HG03571 (cell line): ENCODE data around the gene SMIM35.

Experiments used
- ATAC-seq: cut with Tn5 transposase; IDR thresholded peaks from one replicate; pipeline ENCODE4 v1.9.1; 2021; ENCODE audit not compliant: unreplicated experiment

The SMIM35 gene

GRCh38 chr11:118059246-118059940 is 27.4 kb downstream of the SMIM35 start:
- no peak for ATAC-seq

GRCh38 chr11:118058311-118059245 is 28.2 kb downstream of the SMIM35 start:
- no peak for ATAC-seq

DNA sequence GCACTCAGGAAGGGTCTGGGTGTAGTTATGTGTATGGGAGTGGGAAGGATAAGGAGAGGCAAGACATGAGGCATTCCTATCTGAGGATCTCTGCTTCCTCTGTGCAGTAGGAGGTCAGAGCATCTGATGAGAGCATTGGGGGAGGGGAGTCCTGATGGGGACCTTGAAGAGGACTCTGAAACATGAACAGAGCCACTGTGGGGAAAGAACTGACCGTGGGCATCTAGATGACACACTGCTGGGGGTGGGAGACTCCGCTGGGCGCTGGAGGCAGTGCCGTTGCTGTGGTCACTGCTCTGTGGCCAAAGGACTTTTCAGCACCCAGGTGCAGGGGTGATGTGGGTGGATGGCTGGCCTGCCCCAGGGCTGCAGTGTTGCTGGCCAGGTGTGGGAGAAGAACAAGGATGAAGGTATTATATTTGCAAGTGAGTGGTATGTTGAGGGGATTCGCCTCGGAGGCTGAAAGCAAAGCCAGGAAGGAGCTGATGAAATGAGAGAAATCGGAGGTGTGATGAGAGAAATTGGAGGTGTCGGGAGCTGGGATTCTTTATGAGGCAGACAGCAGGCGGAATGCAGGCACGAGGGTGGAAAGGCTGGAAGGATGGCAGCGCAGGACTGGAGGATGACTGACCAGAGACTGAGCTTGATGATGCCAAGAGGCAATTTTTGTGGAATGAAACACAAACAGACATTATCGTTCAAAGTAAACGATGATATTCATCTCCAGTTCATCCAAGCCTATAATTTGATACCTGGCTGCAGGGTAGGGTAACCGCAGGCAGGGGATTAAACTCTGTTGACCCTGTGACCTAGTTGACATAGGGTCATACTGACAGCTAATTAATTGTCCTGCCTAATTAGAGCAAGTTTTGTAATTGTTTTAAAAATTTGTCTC is 29.3 kb downstream of the SMIM35 start:
- ATAC-seq: no peak

DNA sequence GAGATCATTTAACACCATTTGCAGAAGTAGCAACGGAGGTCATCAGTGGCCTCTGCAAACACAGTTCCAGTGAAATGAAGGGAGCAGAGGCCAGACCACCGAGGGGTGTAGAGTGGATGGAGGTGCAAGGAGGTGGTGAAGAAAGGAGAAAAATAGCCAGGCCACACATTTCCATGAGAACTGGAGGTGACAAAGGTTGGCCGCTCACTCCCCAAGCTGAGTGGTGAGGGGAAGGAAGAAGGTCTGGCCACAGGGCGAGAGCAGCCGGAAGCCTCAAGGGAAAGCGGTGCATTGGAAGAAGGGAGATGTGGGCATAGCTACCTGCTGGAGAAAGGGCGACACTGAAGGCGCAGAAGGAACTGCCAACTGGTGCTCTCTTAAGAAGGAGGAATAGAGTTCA is 30.0 kb downstream of the SMIM35 start:
- no peak for ATAC-seq

DNA sequence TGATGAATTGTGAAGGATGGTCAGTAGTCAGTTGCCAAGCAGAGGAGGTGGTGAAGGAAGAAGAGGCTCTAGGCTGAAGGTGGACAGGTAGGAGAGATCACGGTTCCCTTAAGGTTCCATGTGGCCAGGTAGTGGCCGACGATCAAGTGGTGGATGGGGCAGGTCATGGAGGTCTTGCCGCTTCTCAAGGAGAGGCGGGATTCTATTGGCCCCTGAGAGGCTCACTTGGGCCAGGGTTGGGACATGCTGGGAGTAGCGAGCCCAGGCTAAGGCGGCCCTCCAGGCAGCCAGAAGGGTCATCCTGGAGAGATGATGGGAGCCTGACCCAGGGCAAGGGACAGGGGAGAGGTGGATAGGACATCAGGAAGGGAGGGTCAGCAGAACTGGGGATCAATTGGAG is 30.8 kb downstream of the SMIM35 start:
- no peak for ATAC-seq

DNA sequence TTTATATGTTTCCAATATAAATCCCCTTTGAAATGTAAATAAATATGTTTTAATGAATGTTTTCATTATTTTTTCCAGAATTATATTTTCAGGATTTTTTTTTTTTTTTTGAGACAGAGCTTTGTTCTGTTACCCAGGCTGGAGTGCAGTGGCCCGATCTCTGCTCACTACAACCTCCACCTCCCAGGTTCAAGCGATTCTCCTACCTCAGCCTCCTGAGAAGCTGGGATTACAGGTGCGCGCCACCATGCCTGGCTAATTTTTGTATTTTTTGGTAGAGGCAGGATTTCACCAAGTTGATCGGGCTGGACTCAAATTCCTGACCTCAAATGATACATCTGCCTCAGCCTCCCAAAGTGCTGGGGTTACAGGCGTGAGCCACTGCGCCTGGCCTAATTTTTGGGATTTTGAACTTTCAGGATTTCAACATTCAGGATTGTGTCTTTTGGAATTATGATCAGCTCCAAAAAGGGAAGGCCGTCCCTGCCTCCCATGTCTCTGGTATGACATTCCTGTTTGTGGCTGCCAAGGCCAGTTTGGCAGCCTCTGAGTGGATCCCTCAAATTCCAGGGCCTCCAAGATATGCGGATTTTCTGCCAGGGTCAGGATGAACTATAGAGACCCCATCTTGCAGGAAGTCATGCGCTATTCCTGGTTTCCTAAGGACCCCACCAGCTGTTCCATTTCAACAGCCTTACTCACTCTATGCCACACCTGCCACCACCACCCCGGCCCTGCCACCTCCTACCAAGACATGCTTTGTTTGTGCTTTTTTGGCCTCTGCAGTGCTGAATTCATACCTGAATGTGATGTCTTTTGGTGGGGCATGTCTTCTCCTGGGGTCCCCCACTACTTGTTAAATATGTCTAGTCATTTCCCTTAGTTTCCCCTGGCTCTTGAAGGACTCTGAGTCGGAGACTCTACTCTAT is 31.8 kb downstream of the SMIM35 start:
- ATAC-seq: no peak

DNA sequence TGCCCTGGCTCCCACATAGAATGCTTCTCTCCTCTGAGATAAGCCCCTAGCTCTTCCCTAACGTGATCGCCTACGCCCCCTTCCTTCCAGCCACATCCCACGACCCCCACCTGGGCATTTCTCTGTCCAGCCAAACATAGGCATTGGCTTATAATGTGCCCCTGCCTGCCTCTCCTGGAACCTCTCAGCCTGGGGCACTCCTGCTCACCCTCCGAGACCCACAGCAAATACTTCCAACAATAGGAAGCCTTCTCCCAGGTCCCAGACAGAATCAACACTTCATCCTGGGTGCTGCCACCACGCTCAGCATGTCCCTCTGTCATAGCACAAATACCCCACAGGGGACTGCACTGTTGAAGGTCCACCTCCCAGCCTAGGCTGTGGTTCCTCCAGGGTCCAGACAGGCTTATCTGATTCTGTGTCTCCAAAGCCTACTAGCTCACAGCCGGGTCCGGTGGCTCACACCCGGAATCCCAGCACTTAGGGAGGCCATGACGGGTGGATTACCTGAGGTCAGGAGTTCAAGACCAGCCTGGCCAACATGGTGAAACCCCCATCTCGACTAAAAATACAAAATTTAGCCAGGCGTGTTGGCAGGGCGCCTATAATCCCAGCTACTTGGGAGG is 34.1 kb downstream of the SMIM35 start:
- no peak for ATAC-seq

- ATAC-seq: no peak
Observed at GRCh38 chr11:118051611-118052461, 34.9 kb downstream of the SMIM35 start.

DNA sequence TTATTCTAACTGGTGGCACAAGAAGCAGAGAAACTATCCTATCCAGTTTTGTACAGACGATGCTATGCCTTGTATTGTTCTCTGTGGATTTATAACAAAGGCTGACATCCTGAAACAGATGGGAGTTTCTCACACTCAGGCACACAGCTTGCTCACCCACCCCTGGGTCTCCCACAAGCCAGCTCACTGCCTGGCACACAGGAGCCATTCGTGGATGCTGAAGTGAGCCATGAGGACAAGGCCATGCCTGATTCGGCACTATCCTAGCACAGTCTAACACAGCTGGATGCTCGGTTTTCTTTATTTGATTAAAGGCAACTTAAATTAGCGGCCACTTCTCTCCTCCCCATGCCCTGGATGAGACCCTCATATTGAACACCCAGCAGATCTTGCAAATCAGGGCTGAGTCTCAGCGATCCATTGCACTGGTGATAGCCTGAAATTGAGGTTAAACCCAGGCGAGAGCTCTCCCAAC is 35.6 kb downstream of the SMIM35 start:
- ATAC-seq: no peak

DNA sequence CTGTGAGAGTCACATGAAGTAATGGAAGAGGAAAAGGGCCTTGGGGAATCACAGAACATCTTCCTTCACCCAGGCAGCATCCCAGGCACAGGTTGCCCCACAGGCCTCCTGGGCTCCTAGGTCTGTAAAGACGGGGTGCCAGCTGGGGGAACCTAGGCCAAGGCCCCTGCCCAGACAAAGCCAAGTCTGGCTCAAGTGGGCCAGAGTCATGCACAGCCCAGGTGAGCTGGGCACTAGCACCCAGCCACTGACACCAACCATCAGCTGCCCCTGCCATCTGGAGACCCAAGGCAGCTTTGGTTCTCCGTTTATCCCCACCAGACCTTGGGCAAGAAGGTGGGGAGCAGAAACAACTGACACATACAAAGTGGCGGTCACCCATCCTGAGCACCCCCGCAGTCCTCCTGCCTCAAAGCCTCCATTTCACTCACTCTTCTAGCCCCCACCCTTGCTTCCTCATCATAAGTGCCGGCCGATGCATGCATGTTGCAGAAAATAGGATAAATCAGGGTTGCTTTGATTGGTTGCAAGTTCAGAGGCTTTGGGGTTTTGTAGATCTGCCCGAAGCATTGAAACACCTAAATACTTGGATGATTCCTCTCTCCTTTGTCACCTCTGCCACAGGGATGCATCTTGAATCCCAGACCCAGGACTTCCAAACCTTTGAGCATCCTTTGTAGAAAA is 36.4 kb downstream of the SMIM35 start:
- ATAC-seq: no peak

DNA sequence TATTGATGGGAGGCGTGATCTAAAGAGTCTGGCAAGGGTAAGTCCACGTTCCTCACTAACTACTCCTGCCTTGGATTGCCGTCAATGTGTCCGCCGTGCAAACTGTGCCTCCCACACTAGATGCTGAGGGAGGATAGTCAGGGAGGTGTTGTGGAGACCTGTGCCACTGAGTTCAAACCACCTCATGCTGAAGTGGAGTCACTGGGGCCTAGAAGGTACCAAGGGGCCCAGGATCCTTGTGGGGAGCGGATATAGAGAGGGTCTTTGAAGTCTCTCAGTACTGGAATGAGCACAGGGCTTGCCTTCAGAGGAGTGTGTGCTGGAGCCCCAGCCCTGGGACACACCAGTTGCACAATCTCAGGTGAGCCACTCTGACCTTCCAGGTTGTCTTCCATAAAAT is 37.0 kb downstream of the SMIM35 start:
- no peak for ATAC-seq

- no peak for ATAC-seq
Observed at GRCh38 chr11:118048472-118049370, 38.0 kb downstream of the SMIM35 start.

DNA sequence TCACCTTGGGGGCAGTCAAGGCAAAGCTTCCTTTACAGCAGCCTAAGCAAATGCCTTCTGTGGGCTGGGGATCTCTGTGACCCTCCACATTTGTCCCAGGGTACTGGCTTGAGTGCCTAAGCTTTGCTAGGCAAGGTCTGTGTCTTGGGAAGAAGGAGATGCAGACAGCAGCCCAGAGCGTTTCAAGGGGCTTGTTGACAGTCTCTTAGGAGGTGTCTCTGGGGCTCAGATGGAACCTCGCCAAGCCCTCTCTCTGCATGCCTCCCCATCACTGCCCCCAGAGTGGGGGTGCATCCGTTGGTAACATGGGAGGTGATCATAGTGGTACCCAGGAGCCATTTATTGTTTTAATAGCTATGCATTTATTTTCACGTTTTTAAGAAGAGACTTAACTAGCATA is 39.0 kb downstream of the SMIM35 start:
- ATAC-seq: no peak

- ATAC-seq: no peak
Observed at GRCh38 chr11:118046964-118047700, 39.6 kb downstream of the SMIM35 start.

- no peak for ATAC-seq
Observed at GRCh38 chr11:118046051-118046963, 40.5 kb downstream of the SMIM35 start.
